ENCODE measurements around the gene TMEM242.

Gene TMEM242

GRCh38 chr6:157270916-157271315, 52.4 kb downstream of the TMEM242 start:
- DNase-seq (ENCODE audit: low read depth in 2 of 2), result no peak

DNA sequence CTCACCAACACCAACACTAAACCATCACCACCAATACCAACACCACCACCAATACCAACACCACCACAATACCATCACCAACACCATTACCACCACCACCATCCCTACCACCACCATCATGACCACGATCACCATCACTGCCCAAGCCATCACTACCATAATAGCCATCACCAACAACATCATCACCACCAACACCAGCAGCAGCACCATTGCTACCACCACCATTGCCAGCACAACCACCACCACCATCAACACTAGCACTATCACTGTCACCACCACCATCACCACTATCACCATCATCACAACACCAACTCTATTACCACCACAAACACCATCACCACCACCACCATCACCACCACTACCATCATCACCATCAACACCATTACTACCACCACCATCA, 53.0 kb downstream of the TMEM242 start:
- DNase-seq (ENCODE audit: low read depth in 2 of 2), result no peak

DNA sequence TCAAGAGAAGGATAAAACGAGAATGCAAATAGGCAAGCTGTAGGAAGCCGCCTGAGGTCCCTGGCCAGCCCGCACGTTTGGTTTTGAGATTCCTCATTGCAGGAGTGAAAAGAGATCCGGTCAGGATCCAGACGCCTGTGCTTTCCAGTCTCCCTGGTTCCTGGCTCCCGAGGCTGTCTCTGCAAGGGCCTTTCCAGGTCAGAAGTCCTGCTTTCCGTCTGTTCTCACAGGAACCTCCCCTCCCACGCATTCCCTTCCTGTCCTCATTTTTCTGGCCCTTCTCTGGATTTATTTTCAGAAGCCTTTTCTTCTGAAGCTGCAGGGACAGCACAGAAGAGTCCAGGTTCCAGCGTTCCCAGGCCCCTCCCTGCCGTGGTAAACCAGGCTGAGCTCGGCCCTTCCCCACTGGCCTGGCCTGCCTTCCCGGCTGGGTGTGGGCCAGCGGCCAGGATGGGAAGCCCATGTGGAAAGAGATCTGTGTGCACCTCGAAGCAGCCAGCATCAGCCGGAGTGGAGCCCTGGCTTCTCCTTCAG, 54.0 kb downstream of the TMEM242 start:
- no peak for DNase-seq (ENCODE audit: low read depth in 2 of 2)

- DNase-seq (ENCODE audit: low read depth in 2 of 2), result no peak
Observed at GRCh38 chr6:157268835-157269234, 54.5 kb downstream of the TMEM242 start.

- DNase-seq (ENCODE audit: low read depth in 2 of 2), result no peak
Observed at GRCh38 chr6:157268396-157268795, 54.9 kb downstream of the TMEM242 start.

DNA sequence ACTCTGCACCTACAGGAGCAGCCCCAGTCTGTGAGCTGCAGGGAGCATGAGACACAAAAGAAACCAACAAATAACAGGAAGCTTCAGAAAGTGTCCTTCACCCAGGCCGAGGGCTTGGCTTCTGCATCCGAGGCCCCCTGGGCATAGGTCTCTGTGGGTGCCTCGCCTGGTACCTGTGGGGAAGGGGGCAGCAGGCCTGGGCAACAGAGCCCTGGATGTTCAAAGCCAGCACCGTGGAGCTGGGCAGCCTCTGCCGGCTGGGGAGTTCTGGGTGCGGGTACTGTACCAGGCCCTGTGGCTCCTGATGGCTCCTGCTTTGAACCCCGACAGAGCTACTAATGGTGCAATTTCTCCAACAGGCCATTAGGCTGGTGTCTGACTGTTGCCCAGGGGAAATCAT, 55.7 kb downstream of the TMEM242 start:
- DNase-seq (ENCODE audit: low read depth in 2 of 2), result no peak

GRCh38 chr6:157267109-157267611, 56.2 kb downstream of the TMEM242 start:
- no peak for DNase-seq (ENCODE audit: low read depth in 2 of 2)

- DNase-seq (ENCODE audit: low read depth in 2 of 2), result no peak
Observed at GRCh38 chr6:157266274-157267101, 56.8 kb downstream of the TMEM242 start.

DNA sequence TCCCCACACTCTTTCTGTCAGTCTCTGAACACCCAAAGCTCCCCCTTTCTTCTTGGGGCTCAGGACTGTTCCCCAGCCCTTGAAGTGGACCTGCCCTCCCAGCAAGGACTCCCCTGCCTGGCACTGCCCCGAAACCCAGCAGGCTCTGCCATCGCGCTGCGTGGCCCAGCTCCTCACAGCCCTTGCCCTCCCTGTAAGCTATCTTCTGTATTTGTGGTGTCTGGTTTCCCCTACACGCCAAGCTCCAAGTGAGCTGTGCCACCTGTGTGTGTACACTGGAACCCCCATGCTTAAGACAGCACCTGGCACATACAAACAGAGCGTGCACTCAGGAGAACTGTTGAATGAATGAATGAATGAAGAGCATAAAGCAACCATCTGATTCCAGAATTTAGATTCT, 57.7 kb downstream of the TMEM242 start:
- DNase-seq (ENCODE audit: low read depth in 2 of 2), result no peak

DNA sequence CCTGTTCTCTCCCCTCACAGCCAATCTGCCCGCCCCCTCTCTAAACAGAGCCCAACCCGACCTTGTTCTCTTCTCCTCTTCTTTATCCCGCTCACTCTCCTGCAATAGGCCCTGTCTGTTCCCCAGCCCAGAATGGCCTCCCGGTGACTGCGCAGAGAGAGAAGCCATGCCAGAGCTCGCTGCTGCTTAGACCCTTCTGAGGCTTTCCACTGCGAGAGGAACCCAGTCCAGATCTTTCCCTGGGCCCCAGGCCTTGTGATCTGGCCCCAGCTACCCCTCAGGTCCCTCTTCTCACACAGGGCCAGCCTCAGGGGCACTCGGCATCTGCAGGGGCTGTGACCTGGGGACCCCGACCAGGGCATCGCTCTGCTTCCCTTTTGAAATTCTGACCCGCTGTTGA, 58.1 kb downstream of the TMEM242 start:
- DNase-seq (ENCODE audit: low read depth in 2 of 2), result no peak

GRCh38 chr6:157264701-157265100, 58.6 kb downstream of the TMEM242 start:
- no peak for DNase-seq (ENCODE audit: low read depth in 2 of 2)

DNA sequence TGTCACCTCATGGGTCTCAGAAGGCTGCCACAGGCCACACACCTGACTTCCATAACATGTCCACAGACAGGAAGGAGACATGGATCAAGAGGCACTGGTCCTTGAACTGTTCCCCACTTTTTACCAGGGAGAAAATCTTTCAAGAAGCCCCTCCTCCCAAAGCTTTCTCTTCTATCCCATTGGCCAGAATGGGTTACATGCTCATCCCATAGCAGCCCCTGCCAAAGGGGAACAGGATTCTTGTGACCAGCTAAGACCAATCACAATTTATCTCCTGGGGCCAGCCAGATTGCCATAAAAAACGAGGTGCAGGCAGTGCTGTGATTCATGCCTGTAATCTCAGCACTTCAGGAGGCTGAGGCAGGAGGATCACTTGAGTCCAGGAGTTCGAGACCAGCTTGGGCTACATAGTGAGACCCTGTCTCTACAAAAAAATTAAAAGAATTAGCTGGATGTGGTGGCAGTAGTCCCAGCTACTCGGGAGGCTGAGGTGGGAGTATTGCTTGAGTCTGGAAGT, 59.4 kb downstream of the TMEM242 start:
- no peak for DNase-seq (ENCODE audit: low read depth in 2 of 2)

DNA sequence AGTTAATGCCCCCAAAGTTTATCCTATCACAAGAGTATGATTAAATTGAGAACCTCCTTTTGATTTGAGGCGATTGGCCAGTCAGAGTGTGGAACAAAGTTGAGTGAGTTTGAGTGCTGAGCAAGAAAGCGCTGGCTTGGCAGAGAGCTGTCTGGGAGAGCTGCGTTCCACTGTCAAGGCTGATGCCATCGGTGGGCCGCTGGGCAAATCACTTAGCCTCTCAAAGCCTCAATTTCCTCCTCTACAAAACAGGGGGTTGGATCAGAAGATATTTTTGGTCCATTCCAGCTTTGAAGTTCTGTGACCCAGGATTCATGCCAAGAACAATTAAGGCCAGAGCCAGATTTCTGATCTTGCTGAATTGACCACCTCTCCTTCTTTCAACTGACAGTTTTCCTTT, 60.2 kb downstream of the TMEM242 start:
- no peak for DNase-seq (ENCODE audit: low read depth in 2 of 2)

- no peak for DNase-seq (ENCODE audit: low read depth in 2 of 2)
Observed at GRCh38 chr6:157261606-157262005, 61.7 kb downstream of the TMEM242 start.

DNA sequence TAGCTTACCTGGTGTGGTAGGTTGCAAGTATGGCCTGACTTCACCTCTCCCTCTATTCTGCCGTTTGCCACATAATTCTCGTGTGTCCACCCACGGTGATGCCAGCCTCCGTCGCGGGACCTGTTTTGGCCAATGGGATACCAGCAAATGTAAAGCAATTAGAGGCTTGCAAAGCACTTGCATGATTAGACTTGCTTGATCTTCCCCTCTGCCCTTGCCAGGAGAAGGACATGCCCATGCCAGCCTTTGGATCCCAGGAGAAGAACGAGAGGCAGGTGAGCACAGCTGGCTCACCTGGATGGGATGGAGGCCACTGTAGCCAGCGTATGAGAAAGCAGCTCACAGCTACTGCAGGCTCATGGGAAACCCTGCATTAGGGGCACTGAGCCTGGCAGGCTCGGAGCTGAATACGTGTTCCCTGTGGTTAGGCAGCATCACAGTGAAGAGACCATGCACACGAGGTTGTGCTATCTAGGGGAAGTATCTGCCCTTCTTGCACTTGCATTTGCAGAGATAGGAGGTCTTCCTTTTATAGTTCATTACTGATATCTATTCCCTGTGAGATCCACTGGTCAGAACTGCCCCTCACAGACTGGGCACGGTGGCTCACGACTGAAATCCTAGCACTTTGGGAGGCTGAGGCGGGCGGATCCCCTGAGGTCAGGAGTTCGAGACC, 62.4 kb downstream of the TMEM242 start:
- no peak for DNase-seq (ENCODE audit: low read depth in 2 of 2)

DNA sequence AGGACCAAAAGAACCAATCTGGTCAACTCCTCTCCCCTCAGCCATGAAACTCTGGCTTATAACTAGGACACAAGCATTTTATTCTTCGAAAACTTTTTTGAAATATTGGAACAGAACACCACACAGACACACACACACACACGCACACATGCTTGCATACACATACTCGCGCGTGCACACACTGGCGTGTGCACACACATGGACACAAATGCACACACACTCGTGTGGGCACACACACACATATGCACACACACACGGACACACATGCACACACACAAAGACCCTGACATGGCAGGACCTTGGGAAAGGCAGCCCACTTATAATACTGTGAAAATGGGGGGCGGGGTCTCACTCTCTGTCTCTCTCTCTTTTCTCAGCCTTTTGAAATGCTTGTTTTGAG, 63.9 kb downstream of the TMEM242 start:
- no peak for DNase-seq (ENCODE audit: low read depth in 2 of 2)

GRCh38 chr6:157258878-157259277, 64.4 kb downstream of the TMEM242 start:
- DNase-seq (ENCODE audit: low read depth in 2 of 2), result no peak

GRCh38 chr6:157255079-157255478, 68.2 kb downstream of the TMEM242 start:
- no peak for DNase-seq (ENCODE audit: low read depth in 2 of 2)

DNA sequence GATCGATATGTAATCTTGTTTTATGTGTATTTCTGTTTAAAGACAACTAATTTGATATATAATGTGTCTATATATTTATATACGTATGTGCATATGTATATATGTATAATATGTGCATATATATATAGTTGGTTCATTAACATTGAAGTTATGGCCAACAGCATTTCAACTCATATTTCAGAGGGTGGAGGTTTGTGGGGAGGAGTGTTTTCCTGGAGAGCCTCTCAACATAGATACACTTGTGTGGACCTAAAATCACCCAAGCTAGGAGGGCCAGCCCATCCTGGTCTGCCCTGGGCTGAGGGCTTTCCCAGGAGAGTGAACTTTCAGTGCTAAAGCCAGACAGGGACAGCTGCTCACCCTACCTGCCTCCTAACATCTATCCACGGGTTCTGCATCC, 68.8 kb downstream of the TMEM242 start:
- no peak for DNase-seq (ENCODE audit: low read depth in 2 of 2)

DNA sequence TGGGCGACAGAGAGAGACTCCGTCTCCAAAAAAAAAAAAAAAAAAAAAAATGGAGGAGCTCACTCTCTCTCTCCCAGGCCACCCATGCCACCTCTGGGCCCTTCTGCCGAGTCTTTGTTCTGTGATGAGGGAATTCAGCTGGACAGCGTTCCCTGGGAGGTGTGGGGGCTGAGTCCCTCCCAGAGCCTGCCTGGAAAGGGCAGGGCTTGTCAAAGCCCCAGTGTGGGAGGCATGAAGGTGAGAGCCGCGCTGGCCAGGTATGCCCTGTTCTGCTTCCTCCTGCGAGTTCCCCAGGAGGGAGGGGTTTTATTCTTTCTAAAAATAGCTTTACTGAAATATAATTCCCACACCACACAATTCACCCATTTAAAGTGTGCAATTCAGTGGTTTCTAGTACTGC, 69.6 kb downstream of the TMEM242 start:
- DNase-seq (ENCODE audit: low read depth in 2 of 2), result no peak

- DNase-seq (ENCODE audit: low read depth in 2 of 2), result no peak
Observed at GRCh38 chr6:157253017-157253416, 70.3 kb downstream of the TMEM242 start.

GRCh38 chr6:157251586-157252247, 71.6 kb downstream of the TMEM242 start:
- no peak for DNase-seq (ENCODE audit: low read depth in 2 of 2)

All from stimulated activated CD4-positive, alpha-beta T cell treated with anti-CD3 and anti-CD28 coated beads, Interleukin-1b, Interleukin-23, amount 100 ng/mL, for 1 hour (primary cell).